GM12873 (cell line): ENCODE data around the gene RERE.

ENCODE experiments used
- TF ChIP-seq, protein P1 (sequence below): IDR thresholded peaks from 2 replicates; pipeline ENCODE4 v1.5.1; 2012; ENCODE audit warnings: low read depth, mild to moderate bottlenecking, moderate library complexity, low read length, control low read depth; ENCODE audit not compliant: insufficient read depth; ENCODE audit errors: missing control alignments

The RERE gene

DNA sequence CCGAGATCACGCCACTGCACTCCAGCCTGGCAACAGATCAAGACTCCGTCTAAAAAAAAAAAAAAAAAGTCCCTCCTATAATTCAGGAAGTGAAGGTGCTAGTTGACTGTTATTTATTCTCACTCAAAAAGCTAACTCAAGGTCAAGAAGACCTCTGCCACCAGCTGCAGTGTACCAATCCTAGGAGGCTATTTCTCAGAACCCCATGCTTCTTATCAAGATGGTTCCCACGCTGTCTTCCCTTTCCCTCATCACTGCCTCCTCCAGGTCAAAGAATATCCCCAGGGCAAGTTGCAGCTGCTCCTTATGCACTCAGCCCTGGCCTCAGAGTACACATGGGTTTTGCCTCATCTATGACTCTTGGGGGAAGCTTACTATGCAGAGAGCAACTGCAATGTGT lies 53.6 kb downstream of the RERE start:
- TF ChIP-seq, protein P1, sequence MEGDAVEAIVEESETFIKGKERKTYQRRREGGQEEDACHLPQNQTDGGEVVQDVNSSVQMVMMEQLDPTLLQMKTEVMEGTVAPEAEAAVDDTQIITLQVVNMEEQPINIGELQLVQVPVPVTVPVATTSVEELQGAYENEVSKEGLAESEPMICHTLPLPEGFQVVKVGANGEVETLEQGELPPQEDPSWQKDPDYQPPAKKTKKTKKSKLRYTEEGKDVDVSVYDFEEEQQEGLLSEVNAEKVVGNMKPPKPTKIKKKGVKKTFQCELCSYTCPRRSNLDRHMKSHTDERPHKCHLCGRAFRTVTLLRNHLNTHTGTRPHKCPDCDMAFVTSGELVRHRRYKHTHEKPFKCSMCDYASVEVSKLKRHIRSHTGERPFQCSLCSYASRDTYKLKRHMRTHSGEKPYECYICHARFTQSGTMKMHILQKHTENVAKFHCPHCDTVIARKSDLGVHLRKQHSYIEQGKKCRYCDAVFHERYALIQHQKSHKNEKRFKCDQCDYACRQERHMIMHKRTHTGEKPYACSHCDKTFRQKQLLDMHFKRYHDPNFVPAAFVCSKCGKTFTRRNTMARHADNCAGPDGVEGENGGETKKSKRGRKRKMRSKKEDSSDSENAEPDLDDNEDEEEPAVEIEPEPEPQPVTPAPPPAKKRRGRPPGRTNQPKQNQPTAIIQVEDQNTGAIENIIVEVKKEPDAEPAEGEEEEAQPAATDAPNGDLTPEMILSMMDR: peak; percentile 42

DNA sequence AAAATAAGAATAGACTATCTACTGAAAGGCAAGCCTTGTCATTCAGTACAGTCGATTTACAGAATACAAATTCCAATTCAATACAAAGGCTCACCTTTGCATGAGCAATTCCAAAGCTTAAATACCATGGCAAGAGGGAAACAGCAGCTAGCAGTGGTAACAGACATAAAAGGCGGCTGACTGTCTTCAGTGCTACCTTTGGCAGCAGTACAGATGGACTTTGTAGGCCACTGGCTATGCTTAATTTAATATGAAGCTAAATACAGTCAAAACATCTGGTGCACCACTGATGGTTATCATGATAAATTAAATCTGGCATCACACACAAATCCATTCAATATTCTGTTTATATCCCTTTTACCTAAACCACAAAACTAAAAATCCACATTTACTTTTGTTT lies 62.4 kb downstream of the RERE start:
- TF ChIP-seq, protein P1: no peak

DNA sequence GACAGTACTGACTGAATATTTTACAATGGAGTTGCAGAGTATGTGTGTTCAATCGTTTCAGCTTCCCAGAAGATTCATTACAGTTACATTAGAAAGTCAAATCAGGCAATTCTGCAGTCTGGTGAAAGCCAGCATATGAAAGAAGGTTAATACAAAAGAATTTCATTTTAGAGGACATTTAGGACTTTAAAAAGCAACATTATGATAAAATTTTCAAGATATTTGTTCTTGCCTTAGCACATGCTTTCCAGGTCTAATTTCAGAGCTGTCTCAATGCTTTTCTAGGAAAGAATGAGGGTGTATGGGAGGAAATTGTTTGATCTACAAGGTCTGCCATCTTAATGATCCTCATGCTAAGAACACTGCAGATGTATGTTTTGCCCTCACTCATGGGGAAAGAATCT lies 63.2 kb downstream of the RERE start:
- TF ChIP-seq, protein P1: no peak

DNA sequence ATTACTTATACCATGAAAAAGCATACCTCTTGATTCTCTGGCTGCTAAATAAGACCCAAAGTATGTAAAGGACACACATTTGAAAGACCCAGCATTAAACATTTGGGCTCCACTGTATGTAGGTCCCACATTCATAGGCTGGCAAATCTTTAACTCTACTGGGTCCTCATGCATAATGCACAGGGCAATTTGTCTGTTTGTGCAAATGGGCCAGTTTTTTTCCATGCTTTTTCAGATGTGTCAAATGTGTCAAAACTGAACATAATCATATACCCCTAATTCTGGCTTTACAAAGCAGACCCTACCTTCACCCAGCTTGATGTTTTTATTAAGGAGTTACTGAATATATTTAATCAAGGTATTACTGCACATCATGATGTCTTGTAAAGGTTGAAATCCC lies 63.7 kb downstream of the RERE start:
- TF ChIP-seq, protein P1: no peak

DNA sequence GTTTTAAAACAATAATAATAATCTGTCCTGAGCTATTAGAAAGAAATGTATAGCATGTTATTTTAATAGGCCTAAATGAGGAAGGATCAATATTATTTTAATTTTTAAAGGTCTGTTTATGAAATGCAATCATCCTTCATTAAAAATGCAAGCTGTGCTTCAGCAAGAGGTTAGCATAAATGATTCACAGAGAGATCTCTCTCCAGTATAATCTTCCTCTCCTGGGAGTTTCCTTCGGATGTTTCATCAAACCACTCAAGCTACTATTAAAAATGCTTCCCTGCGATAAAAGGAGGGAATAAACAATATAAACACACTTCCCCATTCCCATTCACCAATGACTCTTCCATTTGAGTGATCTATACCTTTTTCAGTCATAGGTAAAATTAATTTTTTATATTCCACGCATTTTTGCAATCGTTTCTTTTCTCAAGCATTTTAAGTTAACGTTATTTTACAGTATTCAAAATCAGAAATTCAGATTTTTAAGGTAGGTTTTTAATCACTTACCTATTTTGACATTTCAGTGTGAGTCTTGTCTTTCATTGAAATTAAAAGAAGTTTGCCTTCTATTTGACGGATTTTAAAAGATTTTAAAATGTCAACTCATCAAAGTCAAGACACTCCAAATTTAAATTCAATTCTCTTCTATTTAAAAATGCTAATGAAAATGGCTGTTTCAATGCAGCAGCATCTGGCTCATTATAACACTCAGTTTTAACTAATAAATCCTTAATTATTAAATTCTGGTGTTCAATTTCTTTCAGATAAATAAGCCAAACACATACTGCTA lies 64.3 kb downstream of the RERE start:
- TF ChIP-seq, protein P1: no peak

DNA sequence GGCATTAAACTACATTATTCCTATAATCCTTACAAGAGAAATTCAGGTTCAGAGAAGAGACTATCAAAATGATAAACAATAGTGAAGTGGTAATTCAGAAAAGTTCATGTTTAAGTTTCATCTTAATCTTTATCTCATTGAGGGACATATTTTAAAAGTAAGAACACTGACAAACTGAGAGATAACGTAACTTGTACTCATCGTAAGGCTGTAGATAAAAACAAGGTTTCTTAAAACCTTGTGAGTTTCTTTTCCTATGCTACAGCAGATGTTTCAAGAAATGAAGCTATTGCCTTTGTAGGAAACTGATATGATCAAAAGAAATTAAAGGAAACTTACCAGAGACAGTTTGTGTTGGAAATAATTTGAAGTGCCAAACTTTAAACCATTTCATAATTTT lies 65.0 kb downstream of the RERE start:
- TF ChIP-seq, protein P1: no peak

DNA sequence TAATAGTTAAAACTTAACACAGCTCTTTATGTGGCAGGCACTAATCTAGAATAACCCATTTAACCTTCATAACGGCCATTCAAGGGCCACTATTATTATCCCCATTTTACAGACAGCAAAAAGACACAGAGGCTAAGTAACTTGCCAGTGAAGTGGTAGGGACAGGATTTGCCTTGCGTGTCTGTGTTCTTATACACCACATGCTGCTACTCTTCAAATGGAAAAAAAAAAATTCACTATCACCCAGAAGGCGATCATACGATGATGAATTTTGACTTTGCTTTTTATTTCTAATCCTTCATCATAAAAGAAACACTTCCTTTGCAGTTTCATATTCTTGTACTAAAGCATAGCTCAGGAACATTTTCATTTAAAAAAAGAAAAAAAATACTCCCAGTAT lies 65.5 kb downstream of the RERE start:
- TF ChIP-seq, protein P1: no peak
